GM18951 (cell line): Measurements from ENCODE around the gene VAV3.
"Not testable (repeated sequence)": the region's sequence is repeated elsewhere in the genome, so short reads cannot be mapped to it uniquely, and the experiment has no call there.

Experiments
- POLR2A ChIP-seq: IDR thresholded peaks from 4 replicates; pipeline ENCODE4 v1.6.1; 2011; ENCODE audit warnings: mild to moderate bottlenecking; ENCODE audit not compliant: insufficient read length, insufficient read depth; ENCODE audit errors: extremely low read depth
- in situ Hi-C: fragments of 300-500 bp; cut with MboI; formaldehyde crosslinking; loops from one replicate; pipeline ENCODE4 v1.12.0; 2022; ENCODE audit warnings: low sequenced_read_pairs, mixed read lengths, inconsistent platforms; ENCODE audit not compliant: unreplicated experiment

Gene VAV3, protein sequence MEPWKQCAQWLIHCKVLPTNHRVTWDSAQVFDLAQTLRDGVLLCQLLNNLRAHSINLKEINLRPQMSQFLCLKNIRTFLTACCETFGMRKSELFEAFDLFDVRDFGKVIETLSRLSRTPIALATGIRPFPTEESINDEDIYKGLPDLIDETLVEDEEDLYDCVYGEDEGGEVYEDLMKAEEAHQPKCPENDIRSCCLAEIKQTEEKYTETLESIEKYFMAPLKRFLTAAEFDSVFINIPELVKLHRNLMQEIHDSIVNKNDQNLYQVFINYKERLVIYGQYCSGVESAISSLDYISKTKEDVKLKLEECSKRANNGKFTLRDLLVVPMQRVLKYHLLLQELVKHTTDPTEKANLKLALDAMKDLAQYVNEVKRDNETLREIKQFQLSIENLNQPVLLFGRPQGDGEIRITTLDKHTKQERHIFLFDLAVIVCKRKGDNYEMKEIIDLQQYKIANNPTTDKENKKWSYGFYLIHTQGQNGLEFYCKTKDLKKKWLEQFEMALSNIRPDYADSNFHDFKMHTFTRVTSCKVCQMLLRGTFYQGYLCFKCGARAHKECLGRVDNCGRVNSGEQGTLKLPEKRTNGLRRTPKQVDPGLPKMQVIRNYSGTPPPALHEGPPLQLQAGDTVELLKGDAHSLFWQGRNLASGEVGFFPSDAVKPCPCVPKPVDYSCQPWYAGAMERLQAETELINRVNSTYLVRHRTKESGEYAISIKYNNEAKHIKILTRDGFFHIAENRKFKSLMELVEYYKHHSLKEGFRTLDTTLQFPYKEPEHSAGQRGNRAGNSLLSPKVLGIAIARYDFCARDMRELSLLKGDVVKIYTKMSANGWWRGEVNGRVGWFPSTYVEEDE

DNA sequence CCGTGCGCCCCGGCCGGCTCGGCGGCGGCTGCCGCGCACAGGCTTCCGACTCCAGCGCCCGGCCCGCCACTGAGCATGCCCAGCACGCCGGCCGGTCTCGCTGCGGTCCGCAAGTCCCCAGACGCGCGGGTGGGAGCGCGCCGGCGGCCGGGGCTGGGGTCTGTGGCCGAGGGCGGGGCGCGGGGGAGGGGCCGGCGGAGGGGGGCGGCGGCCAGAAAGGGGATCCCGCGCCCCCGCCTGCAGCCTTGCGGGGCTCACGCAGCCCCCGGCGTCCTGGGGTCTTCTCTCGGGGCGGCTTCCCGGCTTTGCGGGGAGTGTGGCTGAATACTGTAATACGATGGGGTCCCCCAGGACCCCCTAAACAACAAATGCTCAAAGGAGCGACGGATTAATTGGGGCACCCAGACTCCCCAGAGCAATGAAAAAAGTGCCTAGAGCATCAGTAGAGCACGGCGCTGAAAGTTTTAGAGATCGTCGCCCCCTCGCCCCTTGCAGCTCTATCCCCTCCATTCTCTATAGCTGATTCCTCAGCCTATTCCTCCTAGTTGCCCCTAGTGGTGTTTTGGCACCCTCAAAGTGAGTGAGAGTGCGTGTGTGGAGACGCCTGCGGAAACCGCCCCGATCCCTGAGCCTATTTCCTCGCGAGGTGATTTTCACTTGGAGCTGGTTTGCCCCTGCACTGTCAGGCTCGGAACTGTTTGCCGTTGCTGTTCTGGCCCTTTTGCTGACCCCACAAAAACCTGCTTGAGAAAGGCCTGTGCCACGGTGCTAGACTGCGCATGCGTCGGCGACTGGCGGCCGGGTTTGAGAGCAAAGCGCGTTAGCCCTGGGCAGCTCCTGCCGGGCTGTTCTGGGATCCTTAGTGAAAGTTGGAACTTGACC lies at the start of gene VAV3:
TSS of gene VAV3 (minus strand) at position 71 of the 882 bp plus-strand sequence. CDS start 311 bp downstream, outside the sequence.
- TF ChIP-seq POLR2A, result no peak
- in situ Hi-C loops, result no loop called here

DNA sequence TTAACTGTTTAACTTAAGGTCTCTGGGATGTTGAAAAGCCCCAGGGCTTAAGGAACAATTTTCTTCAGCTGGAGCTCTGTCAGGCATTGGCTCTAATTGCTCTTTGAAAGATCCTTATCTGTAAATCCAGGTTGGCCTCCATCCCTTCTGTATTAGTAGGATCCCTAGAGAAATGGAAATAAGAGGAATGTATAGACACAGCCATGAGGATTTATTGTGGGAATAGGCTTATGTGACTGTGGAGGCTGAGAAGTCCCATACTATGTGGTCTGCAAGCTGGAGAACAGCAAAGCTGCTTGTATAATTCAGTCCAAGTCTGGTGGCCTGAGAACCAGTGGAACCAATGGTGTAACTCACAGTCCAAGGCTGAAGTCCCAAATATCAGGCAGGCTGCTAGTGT lies 47.6 kb upstream of the VAV3 start:
- TF ChIP-seq POLR2A, result no peak
- in situ Hi-C loops, result no loop called here

DNA sequence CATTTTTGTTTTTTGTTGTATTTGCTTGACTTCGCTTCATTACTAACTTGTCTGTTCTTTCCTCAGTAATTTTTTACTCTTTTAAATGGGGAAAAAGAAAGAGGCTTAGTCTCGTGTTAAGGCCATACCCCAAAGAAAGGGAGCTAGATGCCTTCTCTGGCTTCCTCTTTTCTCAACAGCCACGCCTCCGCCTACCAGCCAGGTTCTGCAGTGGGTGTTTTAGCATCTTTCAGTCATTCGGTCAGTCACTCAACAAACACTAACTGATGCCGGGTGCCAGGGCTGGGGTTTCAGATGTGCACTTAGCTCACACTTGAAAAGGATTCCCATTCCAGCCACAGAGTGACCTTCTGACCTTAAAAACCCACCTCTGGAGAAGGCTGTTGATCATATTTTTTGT lies 46.3 kb upstream of the VAV3 start:
- TF ChIP-seq POLR2A, result no peak
- in situ Hi-C loops, result no loop called here

DNA sequence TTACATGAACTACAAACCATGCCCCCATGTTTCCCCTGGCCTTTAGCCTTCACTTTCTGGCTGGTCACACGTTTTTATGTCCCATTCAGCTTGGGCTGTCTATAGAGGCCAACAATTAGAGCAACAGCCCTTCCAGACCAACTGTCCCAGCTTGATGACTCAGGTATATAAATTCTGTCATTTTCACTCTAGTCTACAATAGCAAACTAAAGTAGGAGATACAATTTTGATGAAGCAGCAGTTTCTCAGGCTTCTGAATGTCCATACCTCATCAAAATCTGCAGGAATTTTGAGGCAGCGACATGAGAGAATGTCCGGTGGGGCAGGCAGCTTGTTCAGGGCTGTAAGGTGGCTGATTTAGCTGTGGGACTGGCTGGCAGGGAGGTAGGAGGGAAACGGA lies 45.6 kb upstream of the VAV3 start:
- no peak for TF ChIP-seq POLR2A

DNA sequence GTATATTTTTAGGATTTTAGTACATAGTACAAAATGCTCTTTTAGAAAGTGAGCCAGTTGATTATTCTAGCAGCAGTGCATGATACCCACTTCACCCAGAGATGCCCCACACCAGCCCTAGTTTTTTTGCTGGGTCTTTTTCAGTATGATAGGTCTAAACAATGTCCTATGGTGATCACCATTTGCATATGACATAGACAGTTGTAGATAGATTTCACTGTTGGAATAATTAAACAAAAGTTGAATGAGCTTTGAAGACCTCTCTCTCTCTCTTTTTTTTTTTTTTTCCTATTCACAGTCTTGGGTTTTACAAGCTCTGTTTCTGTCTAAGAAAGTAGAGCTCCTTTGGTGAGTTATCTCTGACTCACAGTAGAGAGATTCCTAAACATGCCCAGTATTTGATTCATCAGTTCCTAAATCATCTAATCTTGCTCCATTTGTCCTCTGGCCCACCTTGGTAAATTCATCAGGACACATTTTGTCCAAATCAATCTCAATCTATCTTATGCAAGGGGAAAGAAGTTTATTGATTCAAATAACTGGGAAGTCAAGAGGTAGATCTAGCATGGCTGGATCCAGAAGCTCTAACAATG lies 44.7 kb upstream of the VAV3 start:
- in situ Hi-C loops, result no loop called here
- no peak for TF ChIP-seq POLR2A

More for the DNA sequence above, 45.6 kb upstream of the VAV3 start:
- in situ Hi-C loops, result no loop called here

DNA sequence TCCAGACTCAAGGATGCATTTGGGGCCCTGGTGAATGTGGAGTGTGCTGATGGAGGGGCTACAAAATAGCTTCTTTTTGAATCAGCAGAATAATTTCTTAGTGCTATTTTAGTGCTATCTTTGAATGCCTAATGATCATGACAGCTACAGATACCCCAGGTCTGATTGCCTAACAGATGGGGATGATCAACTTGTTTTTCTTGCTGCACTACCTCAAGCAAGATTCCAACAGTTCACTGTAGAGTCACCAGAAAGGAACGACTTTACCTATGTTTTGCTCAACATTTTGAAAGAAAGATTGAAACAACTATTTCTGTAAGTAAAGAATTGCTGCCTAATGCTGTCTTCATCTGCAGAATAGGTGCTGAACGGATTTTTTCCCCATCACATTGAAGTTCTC lies 42.6 kb upstream of the VAV3 start:
- in situ Hi-C loops, result no loop called here
- TF ChIP-seq POLR2A, result no peak

DNA sequence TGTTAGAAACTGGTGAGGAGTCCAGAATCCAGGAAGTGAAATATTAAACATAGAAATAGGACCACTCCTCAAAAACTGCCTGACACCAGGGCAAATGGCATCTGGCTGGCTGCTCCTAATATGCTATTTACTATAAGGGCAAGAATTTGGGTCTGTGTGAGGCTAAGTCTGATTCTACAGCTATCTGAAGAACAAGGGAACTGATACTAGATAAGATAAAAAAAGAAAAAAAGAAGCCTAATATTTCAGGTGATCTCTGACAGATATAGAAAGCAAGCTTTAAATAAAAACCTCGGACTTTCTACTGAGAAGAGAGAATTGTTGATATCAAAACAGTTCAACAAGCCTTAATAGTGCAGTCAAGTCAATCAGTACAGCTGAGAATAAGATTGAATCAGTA lies 42.1 kb upstream of the VAV3 start:
- TF ChIP-seq POLR2A, result no peak
- in situ Hi-C loops, result no loop called here

DNA sequence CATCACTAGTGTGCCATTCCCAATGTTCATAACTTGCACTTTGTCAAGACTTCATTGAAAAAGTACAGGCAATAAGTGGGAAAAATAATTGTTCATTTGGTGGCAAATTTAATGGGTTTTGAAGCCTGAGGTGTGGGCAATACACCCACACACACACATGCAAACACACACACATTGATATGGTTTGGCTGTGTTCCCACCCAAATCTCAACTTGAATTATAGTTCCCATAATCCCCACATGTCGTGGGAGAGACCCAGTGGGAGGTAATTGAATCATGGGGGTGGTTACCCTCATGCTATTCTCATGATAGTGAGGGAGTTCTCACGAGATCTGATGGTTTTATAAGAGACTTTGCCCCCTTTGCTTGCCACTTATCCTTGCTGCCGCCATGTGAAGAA lies 39.9 kb upstream of the VAV3 start:
- in situ Hi-C loops, result not testable (repeated sequence)

DNA sequence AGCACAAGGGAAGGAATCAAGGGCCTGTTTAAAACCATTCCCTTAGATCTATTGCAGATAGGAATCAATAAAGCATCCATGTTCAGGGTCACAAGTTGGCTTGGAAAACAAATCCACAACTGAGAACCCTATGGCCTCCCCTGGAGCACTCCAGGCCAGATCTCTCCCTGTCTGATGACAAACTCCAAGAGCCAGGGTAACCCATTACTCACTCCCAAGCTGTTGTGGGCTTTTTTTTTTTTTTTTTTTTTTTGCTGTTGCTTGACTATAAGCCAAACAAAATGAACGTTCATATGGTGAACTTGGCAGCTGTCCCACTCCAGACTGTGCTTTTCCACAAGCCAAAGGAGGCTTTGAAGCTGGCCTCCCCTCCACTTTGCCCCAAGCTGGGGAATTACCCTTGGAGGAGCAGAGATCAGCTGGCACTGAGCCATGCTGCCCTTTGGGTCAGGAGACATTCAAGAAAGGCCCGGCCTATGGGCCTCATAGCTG lies 35.7 kb upstream of the VAV3 start:
- in situ Hi-C loops, result no loop called here

DNA sequence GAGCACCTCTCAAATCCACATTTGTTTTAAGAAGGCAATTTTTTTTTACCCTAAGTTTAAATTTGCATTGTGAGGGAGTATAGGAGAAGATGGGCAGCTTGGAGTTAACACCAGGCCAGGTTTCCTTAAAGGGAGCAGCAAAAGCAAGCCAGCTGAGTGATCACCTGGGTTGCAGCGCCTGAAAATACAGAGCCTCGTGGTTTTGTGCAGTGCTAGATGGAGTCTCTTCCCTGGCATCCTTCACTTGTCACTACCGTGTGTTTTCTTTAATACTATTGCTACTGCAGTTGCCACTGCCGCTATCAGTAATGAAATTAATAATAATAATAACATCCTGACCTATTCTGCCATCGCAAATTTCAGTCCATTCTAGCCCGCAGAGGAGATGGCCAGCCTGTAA lies 35.2 kb upstream of the VAV3 start:
- in situ Hi-C loops, result no loop called here
- TF ChIP-seq POLR2A, result no peak

More for the DNA sequence above, 35.7 kb upstream of the VAV3 start:
- TF ChIP-seq POLR2A, result no peak

DNA sequence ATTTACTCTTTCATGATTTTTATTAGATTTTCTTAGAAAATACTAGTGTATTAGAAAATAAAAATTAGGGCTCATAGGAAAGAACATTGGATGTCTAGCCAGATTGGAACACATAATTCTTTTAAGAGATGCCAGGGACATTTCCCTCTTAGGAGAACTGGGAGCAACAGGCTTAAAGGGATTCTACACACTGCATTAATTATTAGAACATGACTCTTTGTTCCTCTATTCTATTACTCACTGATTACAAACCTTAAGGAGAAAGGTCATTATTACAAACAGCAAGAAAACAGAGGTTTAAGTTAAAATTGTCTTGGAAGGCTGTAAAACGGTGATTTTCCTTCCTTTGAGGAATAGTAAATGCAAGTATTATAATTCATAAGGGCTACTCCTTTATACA lies 32.9 kb upstream of the VAV3 start:
- in situ Hi-C loops, result no loop called here
- TF ChIP-seq POLR2A, result no peak

DNA sequence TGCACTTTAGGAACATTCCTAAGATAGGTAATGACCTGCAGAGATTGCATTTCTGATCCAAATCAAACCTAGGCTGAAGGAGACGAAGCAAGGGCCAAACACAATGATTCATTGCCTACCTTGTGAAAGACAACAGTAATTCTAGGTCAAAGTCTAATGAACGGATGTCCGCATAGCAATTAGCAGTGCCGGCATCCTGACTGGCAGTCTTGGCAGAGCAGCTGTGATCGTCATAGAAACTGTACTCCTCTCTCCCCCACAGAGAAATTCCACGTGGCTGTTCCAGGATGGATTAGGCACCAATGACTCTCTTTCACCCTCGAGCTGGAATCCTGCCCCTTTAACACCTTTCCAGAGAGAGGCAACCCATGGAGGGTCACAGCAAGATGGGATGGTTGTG lies 28.9 kb upstream of the VAV3 start:
- TF ChIP-seq POLR2A, result no peak

DNA sequence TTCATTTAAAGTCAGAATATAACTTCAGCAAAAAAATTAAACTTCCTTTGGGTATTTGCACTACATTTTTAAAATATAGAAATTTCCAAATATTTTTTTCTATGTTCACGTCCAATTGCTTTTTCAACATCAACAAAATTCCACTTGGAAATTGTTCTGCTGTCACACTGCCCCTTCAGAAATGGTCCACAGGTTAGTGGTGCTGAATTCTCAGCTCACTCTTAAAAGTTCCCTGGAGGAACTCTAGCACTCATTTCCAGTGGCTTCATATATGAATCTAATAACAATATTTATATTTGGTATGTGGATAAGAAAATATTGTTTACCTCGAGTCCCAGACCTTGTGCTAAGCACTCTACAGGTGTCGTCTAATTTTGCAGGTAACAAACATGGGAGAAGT lies 27.4 kb upstream of the VAV3 start:
- in situ Hi-C loops, result no loop called here
- TF ChIP-seq POLR2A, result no peak

More for the DNA sequence above, 28.9 kb upstream of the VAV3 start:
- in situ Hi-C loops, result no loop called here
